Mesenchymal stem cell (in vitro differentiated cells and primary cell): Measurements from ENCODE around the gene PITX3.
A peak's percentile ranks its signal among the peaks of the same experiment; 100 is the strongest.

ENCODE experiments used
- DNase-seq: peaks from one replicate; pipeline ENCODE4 v3.0.0-alpha.2; 2013
- H2AFZ ChIP-seq: one replicate; pipeline ENCODE4 v1.6.1; 2013; ENCODE audit warnings: low read depth, mild to moderate bottlenecking, control low read depth, inconsistent platforms, low read length, moderate library complexity
- H2AK5ac ChIP-seq: 2 replicates; pipeline ENCODE4 v1.6.1; 2013; ENCODE audit warnings: low read length, moderate library complexity, mild to moderate bottlenecking, inconsistent platforms; ENCODE audit not compliant: severe bottlenecking
- H2BK120ac ChIP-seq: one replicate; pipeline ENCODE4 v1.6.1; 2013; ENCODE audit warnings: low read depth, mild to moderate bottlenecking, inconsistent platforms, low read length, moderate library complexity
- H2BK12ac ChIP-seq, 2 experiments: one replicate each; pipeline ENCODE4 v1.6.1; 2013; ENCODE audit warnings: inconsistent platforms in 2 of 2, low read length in 2 of 2, mild to moderate bottlenecking in 2 of 2, moderate library complexity in 2 of 2, control low read depth in 1 of 2
- H2BK15ac ChIP-seq: one replicate; pipeline ENCODE4 v1.6.1; 2013; ENCODE audit warnings: mild to moderate bottlenecking, low read depth, inconsistent platforms; ENCODE audit not compliant: poor library complexity, severe bottlenecking
- H2BK5ac ChIP-seq: 2 replicates; pipeline ENCODE4 v1.6.1; 2013; ENCODE audit warnings: low read depth, mild to moderate bottlenecking, low read length, control low read depth, inconsistent platforms; ENCODE audit not compliant: poor library complexity, severe bottlenecking
- H3K14ac ChIP-seq, 2 experiments: one replicate each; pipeline ENCODE4 v1.6.1; 2013; ENCODE audit warnings: inconsistent platforms in 2 of 2, low read length in 2 of 2, control low read depth in 1 of 2, mild to moderate bottlenecking in 1 of 2, moderate library complexity in 1 of 2
- H3K18ac ChIP-seq, 2 experiments: one replicate each; pipeline ENCODE4 v1.6.1; 2013; ENCODE audit warnings: inconsistent platforms in 2 of 2, low read length in 2 of 2, control low read depth in 1 of 2, low read depth in 1 of 2, mild to moderate bottlenecking in 1 of 2
- H3K23ac ChIP-seq, 2 experiments: one replicate each; pipeline ENCODE4 v1.6.1; 2013; ENCODE audit warnings: inconsistent platforms in 2 of 2, low read length in 2 of 2, mild to moderate bottlenecking in 2 of 2, moderate library complexity in 2 of 2, control low read depth in 1 of 2
- H3K27ac ChIP-seq: 2 replicates; pipeline ENCODE4 v1.5.1; 2013; ENCODE audit warnings: mild to moderate bottlenecking, moderate library complexity, low read length, control low read depth, inconsistent platforms; ENCODE audit not compliant: poor library complexity, severe bottlenecking
- H3K27me3 ChIP-seq, 2 experiments: 2 replicates each; pipeline versions ENCODE4 v1.6.1 to v1.7.0; 2013; ENCODE audit warnings: low read length in 2 of 2, mild to moderate bottlenecking in 2 of 2, moderate library complexity in 2 of 2, control low read depth in 1 of 2, inconsistent platforms in 1 of 2; ENCODE audit not compliant: control insufficient read depth in 1 of 2, insufficient read depth in 1 of 2
- H3K36me3 ChIP-seq, 2 experiments: 2 replicates each; pipeline versions ENCODE4 v1.6.1 to v1.7.0; 2013; ENCODE audit warnings: low read length in 2 of 2, control low read depth in 1 of 2, inconsistent platforms in 1 of 2, low read depth in 1 of 2, mild to moderate bottlenecking in 1 of 2; ENCODE audit not compliant: insufficient read depth in 2 of 2, control insufficient read depth in 1 of 2
- H3K4ac ChIP-seq, 2 experiments: one replicate each; pipeline ENCODE4 v1.6.1; 2013; ENCODE audit warnings: inconsistent platforms in 2 of 2, low read length in 2 of 2, mild to moderate bottlenecking in 2 of 2, moderate library complexity in 2 of 2, control low read depth in 1 of 2, low read depth in 1 of 2
- H3K4me1 ChIP-seq: 2 replicates; pipeline ENCODE4 v1.6.1; 2013; ENCODE audit warnings: low read depth, low read length, control low read depth; ENCODE audit not compliant: control insufficient read depth, insufficient read depth
- H3K4me2 ChIP-seq: 2 replicates; pipeline ENCODE4 v1.6.1; 2013; ENCODE audit warnings: low read length, mild to moderate bottlenecking, inconsistent platforms; ENCODE audit not compliant: poor library complexity, severe bottlenecking
- H3K4me3 ChIP-seq, 2 experiments: 2 replicates each; pipeline versions ENCODE4 v1.5.1 to v1.7.0; 2013; ENCODE audit warnings: low read length in 2 of 2, mild to moderate bottlenecking in 2 of 2, control low read depth in 1 of 2, low read depth in 1 of 2; ENCODE audit not compliant: insufficient read depth in 1 of 2
- H3K79me1 ChIP-seq: replicated peaks from 2 replicates; pipeline ENCODE4 v1.6.1; 2013; ENCODE audit warnings: mild to moderate bottlenecking, control low read depth, low read length, inconsistent platforms; ENCODE audit not compliant: poor library complexity, severe bottlenecking
- H3K9ac ChIP-seq: 2 replicates; pipeline ENCODE4 v1.7.0; 2013; ENCODE audit warnings: mild to moderate bottlenecking, low read length, moderate library complexity
- H3K9me3 ChIP-seq: 2 replicates; pipeline ENCODE4 v1.7.0; 2013; ENCODE audit warnings: mild to moderate bottlenecking, low read length; ENCODE audit not compliant: control insufficient read depth
- H4K8ac ChIP-seq: one replicate; pipeline ENCODE4 v1.6.1; 2013; ENCODE audit warnings: inconsistent platforms, mild to moderate bottlenecking, low read length, moderate library complexity
- H4K91ac ChIP-seq: one replicate; pipeline ENCODE4 v1.6.1; 2013; ENCODE audit warnings: mild to moderate bottlenecking, low read length, inconsistent platforms
- WGBS: methylation state at CpG from one replicate; pipeline ENCODE4 v1.1.7; 2013; ENCODE audit warnings: mixed read lengths; 5-methylcytosine and 5-hydroxymethylcytosine counted together

Gene PITX3

DNA sequence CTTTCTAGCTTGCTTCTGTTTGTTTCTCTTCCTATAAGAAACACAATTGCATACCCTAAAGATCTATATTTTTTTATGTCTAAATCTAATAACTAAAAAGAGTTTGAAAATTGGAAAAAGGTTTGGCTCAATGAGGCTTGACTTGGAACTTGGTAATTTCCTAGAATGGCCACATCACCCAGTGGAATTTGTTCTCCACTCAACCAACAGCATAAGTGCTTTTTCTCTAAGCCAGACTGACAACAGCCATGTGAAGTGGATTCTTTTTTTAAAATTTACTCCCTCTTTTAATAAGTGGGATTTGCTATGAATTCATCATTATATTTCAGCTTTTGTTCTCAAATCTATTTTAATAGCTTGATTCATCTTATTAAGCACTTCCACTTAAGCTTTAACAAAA, 37.8 kb upstream of the PITX3 start:
- Histone ChIP-seq H2AK5ac (no peak overlapping the region), H3K27me3 (no peaks in the 10 kb centered on the region), H3K79me1 (peaks cover 12% of the 10 kb centered on the region), H2BK12ac (no peak overlapping the region), H2BK15ac (no peak overlapping the region), H3K4me3 (no peak overlapping the region), H3K14ac (no peak overlapping the region), H3K9me3 (no peaks in the 10 kb centered on the region), H2BK120ac (no peak overlapping the region), H3K9ac (no peak overlapping the region), H2BK5ac (no peak overlapping the region), H4K8ac (no peak overlapping the region), H3K4me2 (no peak overlapping the region), H3K4me1 (peaks cover 6% of the 10 kb centered on the region), H3K27ac (no peak overlapping the region), H3K23ac (no peak overlapping the region), H3K36me3 (peaks cover 2 to 30% of the 10 kb centered on the region in 2 experiments), H4K91ac (no peak overlapping the region), H2AFZ (no peak overlapping the region), H3K4ac (no peak overlapping the region), H3K18ac (no peak overlapping the region)
- DNase-seq, result no peak

DNA sequence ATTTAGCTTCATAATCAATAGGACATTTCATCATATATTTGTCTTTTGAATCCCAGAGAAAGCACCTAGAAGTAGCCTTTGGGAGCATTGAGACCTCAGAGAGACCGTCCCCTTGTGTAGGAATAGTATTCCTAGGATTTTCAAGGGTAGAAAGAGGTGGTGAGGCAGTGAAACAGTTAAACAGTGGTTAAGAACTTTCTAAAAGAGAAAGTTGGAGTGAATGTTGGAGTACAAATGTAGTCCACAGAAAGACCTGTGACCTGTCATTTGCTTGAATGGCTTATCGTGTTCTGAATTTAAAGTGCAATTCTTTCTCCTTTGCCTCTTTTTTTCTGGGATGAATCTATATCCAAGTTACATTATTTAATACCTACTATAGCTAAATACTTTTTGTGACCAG, 34.0 kb upstream of the PITX3 start:
- H2AFZ ChIP-seq, result no peak overlapping the region
- H2BK120ac ChIP-seq, result no peak overlapping the region
- H3K14ac ChIP-seq, result no peak overlapping the region
- no peak overlapping the region for H3K9ac ChIP-seq
- H3K36me3 ChIP-seq, result peaks cover 8 to 21% of the 10 kb centered on the region in 2 experiments
- no peak overlapping the region for H3K4me2 ChIP-seq
- no peaks in the 10 kb centered on the region for H3K9me3 ChIP-seq
- H3K23ac ChIP-seq, result no peak overlapping the region
- 100% methylated on average over 2 of the region's 2 CpGs for WGBS
- H3K4me1 ChIP-seq, result peaks cover 5% of the 10 kb centered on the region
- no peak overlapping the region for H2BK12ac ChIP-seq
- no peak overlapping the region for H2BK15ac ChIP-seq
- peaks cover 8% of the 10 kb centered on the region for H3K79me1 ChIP-seq
- no peak overlapping the region for H4K91ac ChIP-seq
- no peak overlapping the region for H2BK5ac ChIP-seq
- H3K27ac ChIP-seq, result no peak overlapping the region
- no peak overlapping the region for H3K4ac ChIP-seq
- no peak overlapping the region for H3K4me3 ChIP-seq
- no peaks in the 10 kb centered on the region for H3K27me3 ChIP-seq
- no peak overlapping the region for H3K18ac ChIP-seq
- no peak overlapping the region for H4K8ac ChIP-seq
- no peak for DNase-seq
- H2AK5ac ChIP-seq, result no peak overlapping the region

DNA sequence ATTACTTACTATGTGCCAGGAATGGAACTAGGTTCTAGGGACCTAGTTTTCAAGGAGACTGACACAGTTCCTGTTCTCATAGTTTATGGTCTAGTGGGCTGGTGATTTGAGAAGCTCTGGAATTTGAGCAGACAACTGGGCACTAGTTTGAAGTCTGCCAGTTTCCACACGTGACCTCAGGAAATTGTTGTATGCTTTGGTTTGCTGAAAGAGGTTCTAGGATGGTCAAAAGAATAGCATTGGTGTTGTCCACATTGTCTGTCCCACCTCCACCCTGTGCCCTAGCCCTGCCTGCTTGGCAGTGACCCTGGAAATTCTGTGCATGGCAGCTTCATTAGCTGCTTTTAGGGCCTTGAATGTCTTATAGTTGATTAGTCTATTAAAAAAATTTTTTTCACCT, 32.8 kb upstream of the PITX3 start:
- Histone ChIP-seq H2BK12ac (no peak overlapping the region), H3K4me2 (no peak overlapping the region), H3K18ac (no peak overlapping the region), H2BK5ac (no peak overlapping the region), H4K8ac (no peak overlapping the region), H3K4me3 (no peak overlapping the region), H3K4me1 (peaks cover 7% of the 10 kb centered on the region), H3K4ac (no peak overlapping the region), H3K27ac (peak overlapping the region; percentile 24), H2BK15ac (no peak overlapping the region), H3K79me1 (peaks cover 8% of the 10 kb centered on the region), H3K14ac (no peak overlapping the region), H4K91ac (no peak overlapping the region), H3K9ac (no peak overlapping the region), H2AK5ac (no peak overlapping the region), H3K36me3 (peaks cover 10 to 21% of the 10 kb centered on the region in 2 experiments), H3K27me3 (no peaks in the 10 kb centered on the region), H2BK120ac (no peak overlapping the region), H3K9me3 (no peaks in the 10 kb centered on the region), H3K23ac (no peak overlapping the region), H2AFZ (no peak overlapping the region)
- DNase-seq, result no peak
- 93% methylated on average over 1 of the region's 1 CpG for WGBS

DNA sequence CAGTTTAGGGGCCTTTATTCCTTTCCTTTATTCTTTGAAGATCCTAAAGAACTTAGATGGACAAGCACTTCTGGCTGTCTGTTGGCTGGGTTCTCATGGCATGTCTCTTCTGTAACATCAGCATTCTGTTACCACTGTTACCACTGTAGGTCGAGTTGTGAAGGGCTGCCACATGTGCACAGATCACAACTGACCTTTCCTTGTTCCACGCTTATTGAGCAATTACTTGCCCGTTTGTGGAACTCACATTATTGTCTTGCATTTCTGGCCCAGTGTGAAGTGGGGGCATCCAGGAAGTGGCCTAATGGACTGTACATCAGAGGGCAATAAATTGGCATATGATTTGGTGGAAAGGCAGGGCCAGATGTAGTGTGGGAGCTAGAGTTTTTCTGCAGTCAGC, 27.7 kb upstream of the PITX3 start:
- Histone ChIP-seq H3K4me2 (peak overlapping the region; percentile 8), H3K4me3 (no peak overlapping the region), H4K8ac (no peak overlapping the region), H3K4ac (no peak overlapping the region), H3K23ac (no peak overlapping the region), H3K18ac (peak overlapping the region; percentile 1 to 30), H3K27me3 (no peaks in the 10 kb centered on the region), H2AFZ (no peak overlapping the region), H3K9me3 (no peaks in the 10 kb centered on the region), H2BK12ac (no peak overlapping the region), H4K91ac (no peak overlapping the region), H2BK120ac (no peak overlapping the region), H3K27ac (peak overlapping the region; percentile 85), H3K79me1 (peaks cover 11% of the 10 kb centered on the region), H2BK15ac (no peak overlapping the region), H2BK5ac (no peak overlapping the region), H3K36me3 (peaks cover 8 to 12% of the 10 kb centered on the region in 2 experiments), H2AK5ac (peak overlapping the region; percentile 9), H3K4me1 (peaks cover 10% of the 10 kb centered on the region), H3K9ac (no peak overlapping the region), H3K14ac (no peak overlapping the region)
- DNase-seq, result peak; percentile 17
- WGBS, result 53% methylated on average over 3 of the region's 3 CpGs
